NCI-H446 treated with DMSO at 0.1 percent for 48 hours (cell line): Measurements from ENCODE around the gene ZNF282.

Experiments
- DNase-seq: peaks from one replicate; lab custom pipeline; 2025; lab: John Stamatoyannopoulos, UW

The ZNF282 gene

DNA sequence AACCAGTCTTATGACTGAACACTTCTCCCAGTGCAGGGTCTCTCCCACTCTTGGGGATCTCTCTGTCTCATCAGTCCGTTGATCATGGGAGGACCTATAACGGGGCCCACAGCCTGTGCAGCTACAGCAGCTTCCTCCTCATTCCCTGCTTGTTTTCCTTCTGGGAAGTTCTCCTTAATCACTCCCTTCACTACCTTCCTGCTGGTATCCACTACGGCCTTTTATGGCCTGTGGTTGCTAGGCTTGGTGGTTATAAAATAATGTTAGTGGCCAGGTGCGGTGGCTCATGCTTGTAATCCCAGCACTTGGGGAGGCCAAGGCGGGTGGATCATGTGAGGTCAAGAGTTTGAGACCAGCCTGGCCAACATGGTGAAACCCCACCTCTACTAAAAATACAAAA is 3.5 kb upstream of the ZNF282 start:
- no peak for DNase-seq

GRCh38 chr7:149194799-149195179 is 557 bp upstream of the ZNF282 start:
- DNase-seq = no peak

GRCh38 chr7:149196151-149196704 is 882 bp downstream of the ZNF282 start:
- DNase-seq = no peak

GRCh38 chr7:149196705-149197171 is 1.4 kb downstream of the ZNF282 start:
- no peak for DNase-seq

GRCh38 chr7:149197675-149198074 is 2.3 kb downstream of the ZNF282 start:
- DNase-seq = no peak

DNA sequence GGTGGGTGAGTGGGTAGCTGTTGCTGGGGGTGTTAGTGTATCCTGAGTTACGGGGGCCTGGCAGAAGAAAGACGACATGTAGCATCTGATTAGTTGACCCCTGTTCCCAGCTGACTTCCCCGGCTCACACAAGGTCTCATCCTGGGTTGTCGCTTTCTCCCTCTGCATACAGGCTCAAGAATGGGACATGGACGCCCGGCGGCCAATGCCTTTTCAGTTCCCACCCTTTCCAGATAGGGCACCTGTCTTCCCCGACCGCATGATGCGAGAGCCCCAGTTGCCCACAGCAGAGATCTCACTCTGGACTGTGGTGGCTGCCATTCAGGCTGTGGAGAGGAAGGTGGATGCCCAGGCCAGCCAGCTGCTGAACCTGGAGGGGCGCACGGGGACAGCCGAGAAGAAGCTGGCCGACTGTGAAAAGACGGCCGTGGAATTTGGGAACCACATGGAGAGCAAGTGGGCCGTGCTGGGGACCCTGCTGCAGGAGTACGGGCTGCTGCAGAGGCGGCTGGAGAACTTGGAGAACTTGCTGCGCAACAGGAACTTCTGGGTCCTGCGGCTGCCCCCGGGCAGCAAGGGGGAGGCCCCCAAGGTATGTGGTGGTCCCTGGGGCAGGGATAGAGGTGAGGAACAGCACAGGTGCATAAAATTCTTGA is 2.9 kb downstream of the ZNF282 start:
- DNase-seq = no peak

- DNase-seq = no peak
Measured at GRCh38 chr7:149199234-149199995, 4.1 kb downstream of the ZNF282 start.

DNA sequence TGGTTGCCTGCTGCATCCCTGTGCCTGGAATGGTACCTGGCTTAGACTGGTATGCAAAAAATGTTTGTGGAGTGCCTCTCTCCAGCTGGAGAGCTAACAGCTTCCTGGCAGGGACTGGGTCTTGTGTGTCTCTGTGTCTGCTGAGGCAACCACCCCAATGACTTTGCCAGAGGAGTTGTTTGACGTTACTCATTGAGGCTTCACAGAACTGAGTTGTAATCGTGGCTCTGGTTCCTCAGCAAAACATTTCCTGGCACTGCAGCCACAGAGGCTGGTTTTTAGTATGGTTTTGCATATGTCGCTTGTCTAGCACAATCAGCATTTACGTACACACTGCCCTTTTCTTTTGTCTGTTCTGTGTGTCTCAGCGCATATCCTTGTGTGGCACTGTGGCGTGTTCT is 7.5 kb downstream of the ZNF282 start:
- no peak for DNase-seq

DNA sequence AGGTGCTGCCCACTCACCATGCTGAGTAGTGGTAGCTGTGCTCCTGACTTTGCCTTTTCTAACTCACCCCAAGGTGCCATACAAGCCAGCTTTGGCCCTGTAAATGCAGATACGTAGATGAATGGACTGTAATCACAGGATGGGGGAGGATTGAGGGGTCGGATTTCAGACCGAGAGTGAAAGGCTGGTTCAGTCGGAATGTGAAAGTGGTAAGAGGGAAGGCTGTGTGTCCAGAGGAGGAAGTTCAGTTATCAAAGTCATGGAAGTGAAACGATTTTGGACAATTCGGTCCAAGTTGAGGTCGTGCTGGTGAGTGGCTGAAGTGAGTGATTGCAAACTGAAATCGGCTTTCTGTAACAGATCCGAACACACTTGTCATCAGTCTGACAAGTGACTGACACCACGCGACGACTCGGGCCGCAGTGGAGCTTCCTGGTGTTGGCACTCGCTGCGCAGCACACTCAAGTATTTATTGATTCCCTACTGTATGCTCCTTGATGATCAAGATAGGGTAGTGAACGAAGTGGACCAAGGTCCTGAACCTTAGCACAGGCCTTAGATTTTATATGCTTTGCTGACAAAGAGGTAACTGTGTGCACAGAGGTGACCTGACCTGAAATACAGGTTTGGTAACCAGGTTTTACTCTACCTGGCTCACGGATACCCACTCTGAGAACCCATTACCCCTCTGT is 10.5 kb downstream of the ZNF282 start:
- no peak for DNase-seq

DNA sequence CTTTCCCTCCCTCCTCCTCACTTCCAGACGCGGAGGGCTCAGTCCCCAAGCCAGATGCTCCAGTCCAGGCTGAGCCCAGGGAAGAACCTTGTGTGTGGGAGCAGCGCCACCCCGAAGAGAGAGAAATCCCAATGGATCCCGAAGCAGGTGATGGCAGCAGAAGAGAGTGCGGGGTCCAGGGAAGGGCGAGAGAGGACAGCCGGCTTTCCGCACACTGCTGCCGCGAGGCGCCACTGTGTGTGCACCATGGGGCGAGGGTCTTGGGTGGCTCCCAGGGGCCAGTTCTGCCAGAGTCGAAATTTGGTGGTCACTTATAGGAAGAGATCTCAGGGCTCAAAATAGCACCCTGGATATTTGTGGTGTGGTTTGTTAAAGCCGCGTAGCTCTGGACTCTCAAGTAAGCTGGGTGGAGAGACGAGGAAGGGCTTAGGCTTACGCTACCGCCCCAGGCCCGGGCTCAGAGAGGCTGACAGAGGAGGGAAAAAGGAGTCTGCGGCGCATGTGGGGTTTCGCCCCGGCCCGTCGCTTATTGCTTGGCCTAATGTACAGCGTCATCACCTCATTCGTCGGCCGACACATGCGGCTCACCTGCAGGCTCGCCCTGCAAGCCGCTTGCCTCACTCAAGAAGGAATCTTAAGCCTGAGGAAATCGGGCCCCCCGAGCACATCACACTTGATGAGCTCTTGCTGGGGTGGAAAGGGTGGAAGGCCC is 12.1 kb downstream of the ZNF282 start:
- no peak for DNase-seq

DNA sequence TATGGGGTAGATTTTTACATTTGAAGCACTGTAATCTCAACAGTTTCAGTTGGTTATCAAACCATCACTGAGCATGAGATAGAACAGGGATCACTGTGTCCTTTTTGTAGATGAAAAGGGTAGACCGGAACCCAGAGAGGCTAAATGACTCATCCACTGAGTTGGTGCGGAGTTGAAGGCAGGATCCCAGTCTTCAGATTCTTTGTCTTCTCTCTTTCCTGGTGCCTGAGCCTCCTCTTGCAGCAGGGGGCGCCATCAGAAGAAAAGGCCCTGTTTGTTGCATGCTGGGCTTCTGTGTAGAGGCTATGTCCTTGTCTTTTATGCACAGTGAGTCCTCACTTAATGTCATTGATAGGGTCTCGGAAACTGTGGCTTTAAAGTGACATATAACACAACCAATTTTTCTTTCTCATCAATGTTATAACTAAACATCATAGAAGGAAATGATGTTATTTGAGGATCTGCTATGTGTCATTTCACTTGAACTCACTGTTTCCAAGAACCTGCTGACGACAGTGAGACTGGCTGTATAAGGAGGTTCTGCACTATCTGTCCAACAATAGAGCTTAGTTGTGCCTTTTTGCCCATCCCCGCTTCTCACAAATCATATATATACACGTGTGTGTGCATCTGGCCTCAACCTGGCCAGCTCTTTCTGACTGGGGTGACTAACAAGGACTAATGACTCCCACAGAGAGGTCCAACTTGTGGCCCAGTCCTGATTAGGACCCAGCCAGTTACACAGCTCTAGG is 14.3 kb downstream of the ZNF282 start:
- DNase-seq = no peak

- no peak for DNase-seq
Measured at GRCh38 chr7:149210551-149210950, 15.2 kb downstream of the ZNF282 start.

- DNase-seq = no peak
Measured at GRCh38 chr7:149214020-149214720, 18.8 kb downstream of the ZNF282 start.

DNA sequence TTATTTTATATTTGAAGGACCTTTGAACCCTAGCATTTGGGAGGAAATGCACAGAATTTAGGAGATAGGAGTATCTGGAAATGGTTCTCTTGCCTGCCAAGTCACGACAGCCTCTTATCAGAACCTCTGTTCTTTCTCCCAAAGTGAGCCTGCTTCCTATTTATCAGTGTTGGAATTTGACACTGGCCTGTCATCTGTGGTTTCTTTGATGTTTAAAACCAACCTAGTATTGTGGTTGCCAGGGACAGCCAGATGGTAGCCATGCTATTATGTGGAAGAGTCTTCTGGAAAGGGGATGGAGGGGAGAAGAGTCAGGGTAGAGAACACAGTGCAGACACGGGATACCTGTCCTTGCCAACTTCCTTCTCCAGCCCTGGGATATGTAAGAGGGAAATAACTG is 21.1 kb downstream of the ZNF282 start:
- DNase-seq = no peak

- DNase-seq = no peak
Measured at GRCh38 chr7:149217570-149217969, 22.2 kb downstream of the ZNF282 start.

- no peak for DNase-seq
Measured at GRCh38 chr7:149218469-149219420, 23.4 kb downstream of the ZNF282 start.

- DNase-seq = no peak
Measured at GRCh38 chr7:149220534-149220933, 25.2 kb downstream of the ZNF282 start.

- no peak for DNase-seq
Measured at GRCh38 chr7:149223176-149223575, 27.8 kb downstream of the ZNF282 start.

- DNase-seq = no peak
Measured at GRCh38 chr7:149223761-149224160, 28.4 kb downstream of the ZNF282 start.

DNA sequence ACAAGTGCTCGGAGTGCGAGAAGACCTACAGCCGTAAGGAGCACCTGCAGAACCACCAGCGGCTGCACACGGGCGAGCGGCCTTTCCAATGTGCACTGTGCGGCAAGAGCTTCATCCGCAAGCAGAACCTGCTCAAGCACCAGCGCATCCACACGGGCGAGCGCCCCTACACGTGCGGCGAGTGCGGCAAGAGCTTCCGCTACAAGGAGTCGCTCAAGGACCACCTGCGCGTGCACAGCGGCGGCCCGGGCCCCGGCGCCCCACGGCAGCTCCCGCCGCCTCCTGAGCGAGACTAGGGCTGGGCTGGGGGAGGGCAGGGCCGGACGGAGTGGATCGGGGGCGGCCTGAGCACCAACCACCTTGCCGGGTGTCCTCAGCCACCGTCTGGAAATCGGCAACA is 29.0 kb downstream of the ZNF282 start:
- no peak for DNase-seq
